Trophoblast cell (in vitro differentiated cells and primary cell): ENCODE data around the gene LONRF2.

Experiments
- DNase-seq, 2 donors: peaks; one replicate each; pipeline ENCODE4 v3.0.0-alpha.2; 2016
- H2AFZ ChIP-seq: 2 replicates; pipeline ENCODE4 v1.6.1; 2013; ENCODE audit warnings: low read length, moderate library complexity, mild to moderate bottlenecking; ENCODE audit not compliant: insufficient read depth, poor library complexity
- H2AK5ac ChIP-seq: 2 replicates; pipeline ENCODE4 v1.6.1; 2013; ENCODE audit warnings: mild to moderate bottlenecking, low read length
- H2BK120ac ChIP-seq: 2 replicates; pipeline ENCODE4 v1.6.1; 2013; ENCODE audit warnings: low read length, mild to moderate bottlenecking, moderate library complexity; ENCODE audit not compliant: insufficient read depth, poor library complexity
- H2BK12ac ChIP-seq: 2 replicates; pipeline ENCODE4 v1.6.1; 2013; ENCODE audit warnings: mild to moderate bottlenecking, low read length, moderate library complexity
- H2BK5ac ChIP-seq: 2 replicates; pipeline ENCODE4 v1.6.1; 2013; ENCODE audit warnings: low read length, low read depth, moderate library complexity, mild to moderate bottlenecking; ENCODE audit not compliant: poor library complexity
- H3K14ac ChIP-seq: 2 replicates; pipeline ENCODE4 v1.6.1; 2013; ENCODE audit warnings: mild to moderate bottlenecking, low read length
- H3K18ac ChIP-seq: 2 replicates; pipeline ENCODE4 v1.6.1; 2013; ENCODE audit warnings: mild to moderate bottlenecking, low read length
- H3K23ac ChIP-seq: 2 replicates; pipeline ENCODE4 v1.6.1; 2013; ENCODE audit warnings: low read length
- H3K27ac ChIP-seq: 2 replicates; pipeline ENCODE4 v1.5.1; 2013; ENCODE audit warnings: low read depth, mild to moderate bottlenecking, inconsistent platforms, low read length, moderate library complexity
- H3K27me3 ChIP-seq: 2 replicates; pipeline ENCODE4 v1.6.1; 2013; ENCODE audit warnings: inconsistent platforms, mild to moderate bottlenecking, low read length, moderate library complexity; ENCODE audit not compliant: insufficient read depth
- H3K36me3 ChIP-seq, 2 experiments: 1 replicate in 1 of 2; 2 replicates in 1 of 2; pipeline ENCODE4 v1.6.1; 2013; ENCODE audit warnings: low read length in 2 of 2, mild to moderate bottlenecking in 2 of 2, moderate library complexity in 1 of 2; ENCODE audit not compliant: insufficient read depth in 2 of 2, control insufficient read depth in 1 of 2
- H3K4ac ChIP-seq: 2 replicates; pipeline ENCODE4 v1.6.1; 2013; ENCODE audit warnings: low read depth, mild to moderate bottlenecking, low read length, moderate library complexity
- H3K4me1 ChIP-seq, 2 experiments: 1 replicate in 1 of 2; 2 replicates in 1 of 2; pipeline ENCODE4 v1.6.1; 2013; ENCODE audit warnings: low read length in 2 of 2, mild to moderate bottlenecking in 2 of 2, moderate library complexity in 1 of 2; ENCODE audit not compliant: insufficient read depth in 2 of 2, control insufficient read depth in 1 of 2
- H3K4me2 ChIP-seq: 2 replicates; pipeline ENCODE4 v1.6.1; 2013; ENCODE audit warnings: inconsistent platforms, mild to moderate bottlenecking, low read length, moderate library complexity
- H3K4me3 ChIP-seq: 2 replicates; pipeline ENCODE4 v1.5.1; 2013; ENCODE audit warnings: mild to moderate bottlenecking, low read depth, low read length, inconsistent platforms
- H3K79me1 ChIP-seq: one replicate; pipeline ENCODE4 v1.6.1; 2013; ENCODE audit warnings: low read length
- H3K79me2 ChIP-seq: 2 replicates; pipeline ENCODE4 v1.6.1; 2013; ENCODE audit warnings: low read length, mild to moderate bottlenecking; ENCODE audit not compliant: control insufficient read depth, insufficient read depth, poor library complexity
- H3K9ac ChIP-seq: 2 replicates; pipeline ENCODE4 v1.6.1; 2013; ENCODE audit warnings: mild to moderate bottlenecking, low read length
- H3K9me3 ChIP-seq: 2 replicates; pipeline ENCODE4 v1.6.1; 2013; ENCODE audit warnings: low read depth, mild to moderate bottlenecking, control low read depth, inconsistent platforms, low read length; ENCODE audit not compliant: insufficient read depth
- H4K12ac ChIP-seq: 2 replicates; pipeline ENCODE4 v1.6.1; 2013; ENCODE audit warnings: low read depth, mild to moderate bottlenecking, low read length, moderate library complexity
- H4K8ac ChIP-seq: 2 replicates; pipeline ENCODE4 v1.6.1; 2013; ENCODE audit warnings: low read depth, mild to moderate bottlenecking, low read length, moderate library complexity
- H4K91ac ChIP-seq: one replicate; pipeline ENCODE4 v1.6.1; 2013; ENCODE audit warnings: low read depth, mild to moderate bottlenecking, low read length, moderate library complexity
- WGBS: extraction: QIAGEN DNeasy Blood & Tissue Kit; methylation state at CpG from one replicate; pipeline ENCODE4 v1.1.7; 2013; ENCODE audit warnings: missing lambda C conversion rate; ENCODE audit not compliant: insufficient read length, insufficient coverage; ENCODE audit errors: extremely low coverage; 5-methylcytosine and 5-hydroxymethylcytosine counted together

The LONRF2 gene

GRCh38 chr2:100237163-100237562 lies 85.1 kb downstream of the LONRF2 start:
- no CpG with 5 or more reads among the region's 10 CpGs for WGBS
- no peak overlapping the region for H3K27ac ChIP-seq

DNA sequence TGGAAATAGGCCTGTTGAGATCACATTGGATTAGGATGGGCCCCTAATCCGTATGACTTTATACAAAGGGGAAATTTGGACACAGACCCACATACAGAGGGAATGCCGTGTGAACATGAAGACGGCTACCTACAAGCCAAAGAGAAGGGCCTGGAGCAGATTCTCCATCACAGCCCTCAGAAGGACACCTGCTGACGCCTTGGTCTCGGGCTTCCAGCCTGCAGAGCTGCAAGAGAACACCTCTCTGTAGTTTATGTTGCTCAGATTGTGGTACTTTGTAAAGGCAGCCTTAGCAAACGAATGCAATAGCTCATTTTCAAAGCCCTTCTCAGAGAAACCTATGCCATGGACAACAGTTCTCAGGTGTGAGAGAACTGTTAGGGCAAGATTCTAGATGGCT lies 86.1 kb downstream of the LONRF2 start:
- Histone ChIP-seq H4K91ac (no peak overlapping the region), H3K79me1 (no peaks in the 10 kb centered on the region), H3K4me2 (no peak overlapping the region), H2AK5ac (no peak overlapping the region), H2BK120ac (no peak overlapping the region), H3K4me1 (peaks cover 0 to 3% of the 10 kb centered on the region in 2 experiments), H3K4ac (no peak overlapping the region), H4K12ac (no peak overlapping the region), H3K9ac (no peak overlapping the region), H3K9me3 (no peaks in the 10 kb centered on the region), H3K14ac (no peak overlapping the region), H3K27me3 (no peaks in the 10 kb centered on the region), H4K8ac (no peak overlapping the region), H3K23ac (no peak overlapping the region), H3K4me3 (no peak overlapping the region), H2AFZ (no peak overlapping the region), H3K27ac (no peak overlapping the region), H2BK12ac (no peak overlapping the region), H3K79me2 (no peaks in the 10 kb centered on the region), H3K18ac (no peak overlapping the region), H2BK5ac (no peak overlapping the region), H3K36me3 (no peaks in the 10 kb centered on the region)
- no peak for DNase-seq
- WGBS: no CpG with 5 or more reads among the region's 6 CpGs

More at GRCh38 chr2:100237163-100237562, 85.1 kb downstream of the LONRF2 start:
- H4K12ac ChIP-seq: no peak overlapping the region
- H3K4me3 ChIP-seq: no peak overlapping the region
- H4K91ac ChIP-seq: no peak overlapping the region
- H2BK5ac ChIP-seq: no peak overlapping the region
- no peak overlapping the region for H4K8ac ChIP-seq
- H3K27me3 ChIP-seq: no peaks in the 10 kb centered on the region
- H3K18ac ChIP-seq: no peak overlapping the region
- H3K14ac ChIP-seq: no peak overlapping the region
- no peak overlapping the region for H2AK5ac ChIP-seq
- H2BK120ac ChIP-seq: no peak overlapping the region
- DNase-seq: peak; percentile 49 to 74
- H3K23ac ChIP-seq: no peak overlapping the region
- no peak overlapping the region for H2BK12ac ChIP-seq
- H2AFZ ChIP-seq: no peak overlapping the region
- no peak overlapping the region for H3K4me2 ChIP-seq
- H3K4me1 ChIP-seq: peaks cover 0 to 3% of the 10 kb centered on the region in 2 experiments
- no peaks in the 10 kb centered on the region for H3K9me3 ChIP-seq
- H3K9ac ChIP-seq: no peak overlapping the region
- H3K4ac ChIP-seq: no peak overlapping the region
- no peaks in the 10 kb centered on the region for H3K79me1 ChIP-seq
- H3K36me3 ChIP-seq: no peaks in the 10 kb centered on the region
- no peaks in the 10 kb centered on the region for H3K79me2 ChIP-seq

DNA sequence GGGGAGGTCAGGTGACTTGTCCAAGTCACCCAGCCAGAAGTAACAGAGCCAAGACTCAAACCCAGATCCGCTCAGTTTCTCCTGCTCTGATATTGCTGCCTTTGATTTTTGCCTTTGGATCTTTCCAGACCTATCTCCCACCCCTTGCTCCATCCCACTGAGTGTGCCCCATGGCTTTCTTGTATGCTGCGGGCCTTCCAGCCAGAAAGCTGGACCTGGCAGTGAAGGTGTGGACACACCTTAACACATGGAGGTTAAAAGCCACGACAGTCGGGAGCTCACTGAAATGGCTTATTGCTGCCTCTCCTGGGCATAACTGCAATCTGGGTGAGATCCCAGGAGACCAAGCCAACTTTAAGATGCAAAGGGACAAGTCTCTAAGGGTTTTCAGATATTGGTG lies 86.7 kb downstream of the LONRF2 start:
- no peak for DNase-seq
- Histone ChIP-seq H2AK5ac (no peak overlapping the region), H3K9ac (no peak overlapping the region), H3K18ac (no peak overlapping the region), H3K9me3 (no peaks in the 10 kb centered on the region), H3K4ac (no peak overlapping the region), H3K14ac (no peak overlapping the region), H4K12ac (no peak overlapping the region), H2BK12ac (no peak overlapping the region), H4K8ac (no peak overlapping the region), H3K79me2 (no peaks in the 10 kb centered on the region), H2AFZ (no peak overlapping the region), H3K36me3 (no peaks in the 10 kb centered on the region), H2BK120ac (no peak overlapping the region), H4K91ac (no peak overlapping the region), H3K4me3 (no peak overlapping the region), H2BK5ac (no peak overlapping the region), H3K4me1 (peaks cover 0 to 3% of the 10 kb centered on the region in 2 experiments), H3K27me3 (no peaks in the 10 kb centered on the region), H3K23ac (no peak overlapping the region), H3K4me2 (no peak overlapping the region), H3K27ac (no peak overlapping the region), H3K79me1 (no peaks in the 10 kb centered on the region)
- WGBS: no CpG with 5 or more reads among the region's 4 CpGs

GRCh38 chr2:100235098-100235497 lies 87.2 kb downstream of the LONRF2 start:
- DNase-seq: peak; percentile 64 to 67
- no peaks in the 10 kb centered on the region for H3K27me3 ChIP-seq
- no peak overlapping the region for H2BK120ac ChIP-seq
- H3K4me3 ChIP-seq: no peak overlapping the region
- no peak overlapping the region for H2BK5ac ChIP-seq
- no CpG with 5 or more reads among the region's 16 CpGs for WGBS
- no peaks in the 10 kb centered on the region for H3K36me3 ChIP-seq
- no peak overlapping the region for H2AK5ac ChIP-seq
- H3K23ac ChIP-seq: no peak overlapping the region
- no peaks in the 10 kb centered on the region for H3K9me3 ChIP-seq
- no peak overlapping the region for H3K4ac ChIP-seq
- no peak overlapping the region for H4K8ac ChIP-seq
- no peak overlapping the region for H3K18ac ChIP-seq
- peaks cover 0 to 3% of the 10 kb centered on the region in 2 experiments for H3K4me1 ChIP-seq
- no peak overlapping the region for H3K4me2 ChIP-seq
- no peak overlapping the region for H2AFZ ChIP-seq
- no peak overlapping the region for H2BK12ac ChIP-seq
- no peak overlapping the region for H3K9ac ChIP-seq
- no peaks in the 10 kb centered on the region for H3K79me2 ChIP-seq
- H3K14ac ChIP-seq: no peak overlapping the region
- no peak overlapping the region for H4K91ac ChIP-seq
- no peak overlapping the region for H4K12ac ChIP-seq
- H3K27ac ChIP-seq: no peak overlapping the region
- H3K79me1 ChIP-seq: no peaks in the 10 kb centered on the region
